CD4-positive, alpha-beta T cell treated with Interleukin-10 for 1 hour (primary cell): ENCODE data around the gene STAP2.
A peak's percentile ranks its signal among the peaks of the same experiment; 100 is the strongest.

ENCODE experiments used
- DNase-seq: peaks from one replicate; pipeline ENCODE4 v3.0.0-alpha.2; 2020

The STAP2 gene

GRCh38 chr19:4338441-4339355, at the start of gene STAP2:
Gene STAP2, minus strand, starts transcription at chr19:4338827. Its CDS starts 74 bp downstream, at chr19:4338753.
- peak; percentile 25 for DNase-seq

- DNase-seq: no peak
Observed at GRCh38 chr19:4386041-4386782, 47.6 kb upstream of the STAP2 start.

GRCh38 chr19:4385291-4386040, 46.8 kb upstream of the STAP2 start:
- DNase-seq: no peak

- peak; percentile 64 for DNase-seq
Observed at GRCh38 chr19:4380254-4380727, 41.7 kb upstream of the STAP2 start.

- DNase-seq: peak; percentile 26
Observed at GRCh38 chr19:4379383-4380253, 41.0 kb upstream of the STAP2 start.

- DNase-seq: no peak
Observed at GRCh38 chr19:4378886-4379285, 40.3 kb upstream of the STAP2 start.

GRCh38 chr19:4376991-4377781, 38.6 kb upstream of the STAP2 start:
- DNase-seq: no peak

GRCh38 chr19:4376671-4376990, 38.0 kb upstream of the STAP2 start:
- DNase-seq: no peak

- no peak for DNase-seq
Observed at GRCh38 chr19:4376028-4376670, 37.5 kb upstream of the STAP2 start.

GRCh38 chr19:4375164-4376027, 36.8 kb upstream of the STAP2 start:
- no peak for DNase-seq

GRCh38 chr19:4374498-4375163, 36.0 kb upstream of the STAP2 start:
- DNase-seq: no peak

GRCh38 chr19:4373601-4374497, 35.2 kb upstream of the STAP2 start:
- DNase-seq: no peak

GRCh38 chr19:4373013-4373367, 34.4 kb upstream of the STAP2 start:
- DNase-seq: no peak

GRCh38 chr19:4372165-4373012, 33.8 kb upstream of the STAP2 start:
- DNase-seq: no peak

- no peak for DNase-seq
Observed at GRCh38 chr19:4371247-4372164, 32.9 kb upstream of the STAP2 start.

GRCh38 chr19:4370418-4371041, 31.9 kb upstream of the STAP2 start:
- no peak for DNase-seq
